ENCODE results near the gene GTF2H3. TPM values are rescaled to one million over a fixed set of nuclear protein-coding genes. Genes with fewer than 3 reads are reported as not detected.

GTF2H3 gene
- total and polyA plus RNA-seq, 10 of the 15 experiments (the other 5 are each of a cell fraction or from before 2014, with no cell fraction given) = 20.6 to 62.9 (median 34.7) TPM

- TF ChIP-seq, protein P1, sequence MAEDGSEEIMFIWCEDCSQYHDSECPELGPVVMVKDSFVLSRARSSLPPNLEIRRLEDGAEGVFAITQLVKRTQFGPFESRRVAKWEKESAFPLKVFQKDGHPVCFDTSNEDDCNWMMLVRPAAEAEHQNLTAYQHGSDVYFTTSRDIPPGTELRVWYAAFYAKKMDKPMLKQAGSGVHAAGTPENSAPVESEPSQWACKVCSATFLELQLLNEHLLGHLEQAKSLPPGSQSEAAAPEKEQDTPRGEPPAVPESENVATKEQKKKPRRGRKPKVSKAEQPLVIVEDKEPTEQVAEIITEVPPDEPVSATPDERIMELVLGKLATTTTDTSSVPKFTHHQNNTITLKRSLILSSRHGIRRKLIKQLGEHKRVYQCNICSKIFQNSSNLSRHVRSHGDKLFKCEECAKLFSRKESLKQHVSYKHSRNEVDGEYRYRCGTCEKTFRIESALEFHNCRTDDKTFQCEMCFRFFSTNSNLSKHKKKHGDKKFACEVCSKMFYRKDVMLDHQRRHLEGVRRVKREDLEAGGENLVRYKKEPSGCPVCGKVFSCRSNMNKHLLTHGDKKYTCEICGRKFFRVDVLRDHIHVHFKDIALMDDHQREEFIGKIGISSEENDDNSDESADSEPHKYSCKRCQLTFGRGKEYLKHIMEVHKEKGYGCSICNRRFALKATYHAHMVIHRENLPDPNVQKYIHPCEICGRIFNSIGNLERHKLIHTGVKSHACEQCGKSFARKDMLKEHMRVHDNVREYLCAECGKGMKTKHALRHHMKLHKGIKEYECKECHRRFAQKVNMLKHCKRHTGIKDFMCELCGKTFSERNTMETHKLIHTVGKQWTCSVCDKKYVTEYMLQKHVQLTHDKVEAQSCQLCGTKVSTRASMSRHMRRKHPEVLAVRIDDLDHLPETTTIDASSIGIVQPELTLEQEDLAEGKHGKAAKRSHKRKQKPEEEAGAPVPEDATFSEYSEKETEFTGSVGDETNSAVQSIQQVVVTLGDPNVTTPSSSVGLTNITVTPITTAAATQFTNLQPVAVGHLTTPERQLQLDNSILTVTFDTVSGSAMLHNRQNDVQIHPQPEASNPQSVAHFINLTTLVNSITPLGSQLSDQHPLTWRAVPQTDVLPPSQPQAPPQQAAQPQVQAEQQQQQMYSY (CRISPR knock-in tag; IDR thresholded peaks at IDR 0.05) = no peak
- no peak for TF ChIP-seq PBX3 (IDR thresholded peaks at IDR 0.05; ENCODE audit: insufficient replicate concordance, low read depth, low read length)
- TF ChIP-seq, protein P2, sequence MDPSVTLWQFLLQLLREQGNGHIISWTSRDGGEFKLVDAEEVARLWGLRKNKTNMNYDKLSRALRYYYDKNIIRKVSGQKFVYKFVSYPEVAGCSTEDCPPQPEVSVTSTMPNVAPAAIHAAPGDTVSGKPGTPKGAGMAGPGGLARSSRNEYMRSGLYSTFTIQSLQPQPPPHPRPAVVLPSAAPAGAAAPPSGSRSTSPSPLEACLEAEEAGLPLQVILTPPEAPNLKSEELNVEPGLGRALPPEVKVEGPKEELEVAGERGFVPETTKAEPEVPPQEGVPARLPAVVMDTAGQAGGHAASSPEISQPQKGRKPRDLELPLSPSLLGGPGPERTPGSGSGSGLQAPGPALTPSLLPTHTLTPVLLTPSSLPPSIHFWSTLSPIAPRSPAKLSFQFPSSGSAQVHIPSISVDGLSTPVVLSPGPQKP (IDR thresholded peaks at IDR 0.05; ENCODE audit: low read depth, low read length) = no peak
- TF ChIP-seq ZBTB4 (CRISPR knock-in tag; IDR thresholded peaks at IDR 0.05) = no peak
- TF ChIP-seq ATF2 (IDR thresholded peaks at IDR 0.05; ENCODE audit: low read length) = peak; percentile 94
- TF ChIP-seq, protein P3, sequence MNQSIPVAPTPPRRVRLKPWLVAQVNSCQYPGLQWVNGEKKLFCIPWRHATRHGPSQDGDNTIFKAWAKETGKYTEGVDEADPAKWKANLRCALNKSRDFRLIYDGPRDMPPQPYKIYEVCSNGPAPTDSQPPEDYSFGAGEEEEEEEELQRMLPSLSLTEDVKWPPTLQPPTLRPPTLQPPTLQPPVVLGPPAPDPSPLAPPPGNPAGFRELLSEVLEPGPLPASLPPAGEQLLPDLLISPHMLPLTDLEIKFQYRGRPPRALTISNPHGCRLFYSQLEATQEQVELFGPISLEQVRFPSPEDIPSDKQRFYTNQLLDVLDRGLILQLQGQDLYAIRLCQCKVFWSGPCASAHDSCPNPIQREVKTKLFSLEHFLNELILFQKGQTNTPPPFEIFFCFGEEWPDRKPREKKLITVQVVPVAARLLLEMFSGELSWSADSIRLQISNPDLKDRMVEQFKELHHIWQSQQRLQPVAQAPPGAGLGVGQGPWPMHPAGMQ (IDR thresholded peaks at IDR 0.05; ENCODE audit: borderline replicate concordance) = no peak
- TF ChIP-seq PML (IDR thresholded peaks at IDR 0.05; ENCODE audit: low read length) = no peak
- no peak for TF ChIP-seq NBN (IDR thresholded peaks at IDR 0.05)
- TF ChIP-seq SREBF1 (IDR thresholded peaks at IDR 0.05; ENCODE audit: low read length) = no peak
- no peak for TF ChIP-seq TAF1 (IDR thresholded peaks at IDR 0.05; ENCODE audit: borderline replicate concordance, low read depth, low read length)
- peak; percentile 93 for TF ChIP-seq MEF2B (IDR thresholded peaks at IDR 0.05; ENCODE audit: partially characterized antibody, poor library complexity, severe bottlenecking)
- peak; percentile 87 for TF ChIP-seq NFIC (IDR thresholded peaks at IDR 0.05; ENCODE audit: low read depth, low read length)
- TF ChIP-seq, protein P4, sequence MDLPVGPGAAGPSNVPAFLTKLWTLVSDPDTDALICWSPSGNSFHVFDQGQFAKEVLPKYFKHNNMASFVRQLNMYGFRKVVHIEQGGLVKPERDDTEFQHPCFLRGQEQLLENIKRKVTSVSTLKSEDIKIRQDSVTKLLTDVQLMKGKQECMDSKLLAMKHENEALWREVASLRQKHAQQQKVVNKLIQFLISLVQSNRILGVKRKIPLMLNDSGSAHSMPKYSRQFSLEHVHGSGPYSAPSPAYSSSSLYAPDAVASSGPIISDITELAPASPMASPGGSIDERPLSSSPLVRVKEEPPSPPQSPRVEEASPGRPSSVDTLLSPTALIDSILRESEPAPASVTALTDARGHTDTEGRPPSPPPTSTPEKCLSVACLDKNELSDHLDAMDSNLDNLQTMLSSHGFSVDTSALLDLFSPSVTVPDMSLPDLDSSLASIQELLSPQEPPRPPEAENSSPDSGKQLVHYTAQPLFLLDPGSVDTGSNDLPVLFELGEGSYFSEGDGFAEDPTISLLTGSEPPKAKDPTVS (IDR thresholded peaks at IDR 0.05; ENCODE audit: low read depth, low read length) = no peak
- no peak for TF ChIP-seq POLR2AphosphoS2 (IDR thresholded peaks at IDR 0.05; ENCODE audit: low read depth, low read length)
Observed at GRCh38 chr12:123681605-123682004, 48.0 kb downstream of the GTF2H3 start (continued).
